ENCODE results near the gene GFRA4. TPM values are rescaled to one million over a fixed set of nuclear protein-coding genes. Genes with fewer than 3 reads are reported as not detected.

Gene GFRA4
- total RNA-seq, 1 experiment from 2014 or later: not detected

DNA sequence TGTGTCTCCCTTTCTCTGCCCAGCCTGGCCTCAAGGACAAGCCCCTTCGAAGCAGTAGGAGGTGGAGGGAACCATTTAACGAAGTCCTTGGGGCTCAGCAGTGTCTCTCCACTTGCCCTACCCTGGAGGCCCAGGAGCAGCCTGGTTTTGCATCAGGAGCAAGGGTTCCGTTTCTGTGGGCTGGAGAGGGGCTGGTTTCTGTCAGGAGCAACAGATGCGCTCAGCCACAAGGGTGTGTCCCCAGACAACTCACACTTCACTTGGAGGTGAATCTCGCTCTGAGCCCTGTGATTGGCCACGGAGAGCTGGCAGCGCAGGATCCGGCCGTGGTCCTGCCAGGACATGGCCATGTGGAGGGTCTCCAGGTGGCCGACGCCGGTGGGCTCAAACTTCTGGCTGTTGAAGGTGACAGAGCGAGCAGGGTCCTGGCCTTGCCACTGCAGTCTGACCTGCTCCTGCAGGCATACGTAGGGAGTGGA is 42.3 kb upstream of the GFRA4 start:
- H3K27me3 ChIP-seq (ENCODE audit: insufficient read depth, low read length): no peaks in the 10 kb centered on the region
- no peak overlapping the region for H3K23ac ChIP-seq (ENCODE audit: insufficient read length, low read depth, low read length)
- peak; percentile 23 for DNase-seq
- H3K4me1 ChIP-seq (ENCODE audit: insufficient read depth, low read length): no peaks in the 10 kb centered on the region
- H3K36me3 Mint-ChIP-seq (ENCODE audit: insufficient read depth in 1 of 3, low read depth in 3 of 3): no peaks in the 10 kb centered on the region; a peak in 1 of 7 replicates
- H2BK12ac ChIP-seq (ENCODE audit: insufficient read length, low read depth, low read length): no peak overlapping the region
- no peak overlapping the region for H3K4me3 Mint-ChIP-seq
- no peaks in the 10 kb centered on the region for H3K4me1 Mint-ChIP-seq
- no peaks in the 10 kb centered on the region for H3K23me2 ChIP-seq (ENCODE audit: insufficient read length, low read depth, low read length, poor library complexity, severe bottlenecking)
- H3K9ac ChIP-seq (ENCODE audit: extremely low read depth, insufficient read length, low read length): no peak overlapping the region
- no peak overlapping the region for H3K4ac ChIP-seq (ENCODE audit: low read depth, low read length)
- H3K14ac ChIP-seq (ENCODE audit: insufficient read depth, low read length): no peak overlapping the region
- TF ChIP-seq, protein P1, sequence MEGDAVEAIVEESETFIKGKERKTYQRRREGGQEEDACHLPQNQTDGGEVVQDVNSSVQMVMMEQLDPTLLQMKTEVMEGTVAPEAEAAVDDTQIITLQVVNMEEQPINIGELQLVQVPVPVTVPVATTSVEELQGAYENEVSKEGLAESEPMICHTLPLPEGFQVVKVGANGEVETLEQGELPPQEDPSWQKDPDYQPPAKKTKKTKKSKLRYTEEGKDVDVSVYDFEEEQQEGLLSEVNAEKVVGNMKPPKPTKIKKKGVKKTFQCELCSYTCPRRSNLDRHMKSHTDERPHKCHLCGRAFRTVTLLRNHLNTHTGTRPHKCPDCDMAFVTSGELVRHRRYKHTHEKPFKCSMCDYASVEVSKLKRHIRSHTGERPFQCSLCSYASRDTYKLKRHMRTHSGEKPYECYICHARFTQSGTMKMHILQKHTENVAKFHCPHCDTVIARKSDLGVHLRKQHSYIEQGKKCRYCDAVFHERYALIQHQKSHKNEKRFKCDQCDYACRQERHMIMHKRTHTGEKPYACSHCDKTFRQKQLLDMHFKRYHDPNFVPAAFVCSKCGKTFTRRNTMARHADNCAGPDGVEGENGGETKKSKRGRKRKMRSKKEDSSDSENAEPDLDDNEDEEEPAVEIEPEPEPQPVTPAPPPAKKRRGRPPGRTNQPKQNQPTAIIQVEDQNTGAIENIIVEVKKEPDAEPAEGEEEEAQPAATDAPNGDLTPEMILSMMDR (conservative IDR thresholded peaks at IDR 0.05): no peak
- H3T11ph ChIP-seq (ENCODE audit: low read length): no peak overlapping the region
- H3K79me1 ChIP-seq (ENCODE audit: insufficient read depth, low read depth, low read length, poor library complexity, severe bottlenecking): no peaks in the 10 kb centered on the region
- H2BK5ac ChIP-seq (ENCODE audit: insufficient read length, low read length): no peak overlapping the region
- H2BK120ac ChIP-seq (ENCODE audit: low read depth, low read length, poor library complexity, severe bottlenecking): no peak overlapping the region
- H4K8ac ChIP-seq (replicated peaks; ENCODE audit: insufficient read length, low read depth, low read length): no peak overlapping the region
- no peaks in the 10 kb centered on the region for H3K9me3 Mint-ChIP-seq
- no peak overlapping the region for H2BK15ac ChIP-seq (ENCODE audit: low read depth, low read length)
- H3K79me2 ChIP-seq (ENCODE audit: insufficient read depth, low read length): no peaks in the 10 kb centered on the region
- H3K56ac ChIP-seq (ENCODE audit: insufficient read length, low read depth, low read length): no peak overlapping the region
- H4K20me1 ChIP-seq (ENCODE audit: control insufficient read depth, insufficient read depth, insufficient read length): peaks cover 2% of the 10 kb centered on the region
- H3K27me3 Mint-ChIP-seq (ENCODE audit: low read depth): no peaks in the 10 kb centered on the region; the same call in none of the 2 replicates
- no peak overlapping the region for H4K91ac ChIP-seq (ENCODE audit: insufficient read length, low read depth, low read length)
- no peak overlapping the region for H2AFZ ChIP-seq (ENCODE audit: low read length)
- H2BK20ac ChIP-seq (ENCODE audit: low read depth, low read length, poor library complexity, severe bottlenecking): no peak overlapping the region
- no peak overlapping the region for H3K27ac ChIP-seq (ENCODE audit: insufficient read length, low read depth, low read length)
- no peak overlapping the region for H4K5ac ChIP-seq (ENCODE audit: insufficient read length, low read depth, low read length)
- H3K18ac ChIP-seq (ENCODE audit: insufficient read length, low read depth, low read length): no peak overlapping the region
- H2AK5ac ChIP-seq (ENCODE audit: insufficient read length, low read length): no peak overlapping the region
- no CpG with 5 or more reads among the region's 14 CpGs for WGBS (ENCODE audit: extremely low coverage, insufficient read length, low lambda C conversion rate)
- H3K9me3 ChIP-seq (ENCODE audit: control insufficient read depth, low read depth, low read length): no peaks in the 10 kb centered on the region
- H3K27ac Mint-ChIP-seq: no peak overlapping the region; a peak in 1 of 7 replicates
- no peak overlapping the region for H3K4me2 ChIP-seq (ENCODE audit: insufficient read depth, insufficient read length, low read length)
